Panc1 (cell line): ENCODE measurements around the gene P3H3. TPM values are rescaled to one million over a fixed set of nuclear protein-coding genes. Genes with fewer than 3 reads are reported as not detected.

Experiments used
- ATAC-seq: fragments of 200-7000 bp; cut with Tn5 transposase; 2 replicates; pipeline ENCODE4 v1.9.1; 2020; ENCODE audit warnings: mild to moderate bottlenecking, moderate library complexity
- BruUV-seq: library from RNA; stranded (reverse); fragments of 400-500 nt; replicated peaks from 2 replicates; lab custom pipeline; 2021; lab: Mats Ljungman, UMichigan
- CTCF ChIA-PET: fragments of 300-600 bp; sonication (Branson Sonifier 250); formaldehyde crosslinking; loops from one replicate; lab custom pipeline; 2022; ENCODE audit warnings: antibody characterized with exemption; lab: Charles Lee
- POLR2A ChIA-PET: fragments of 300-600 bp; sonication (Branson Sonifier 250); formaldehyde crosslinking; loops from one replicate; lab custom pipeline; 2022; ENCODE audit warnings: antibody characterized with exemption; lab: Charles Lee
- DNase-seq: peaks from one replicate; pipeline ENCODE4 v3.0.0-alpha.2; 2010; ENCODE audit warnings: low read depth, low spot score
- H3K27ac ChIP-seq: 2 replicates; pipeline ENCODE4 v1.5.1; 2011; ENCODE audit warnings: mild to moderate bottlenecking, low read length, inconsistent platforms
- H3K27me3 ChIP-seq: fragments of 200-500 bp; sonication (Bioruptor generic); 2 replicates; pipeline ENCODE4 v1.6.0; 2014; ENCODE audit warnings: low read length, inconsistent platforms; ENCODE audit not compliant: control insufficient read depth, insufficient read depth
- H3K36me3 ChIP-seq: fragments of 200-500 bp; sonication (Bioruptor generic); 2 replicates; pipeline ENCODE4 v1.5.1; 2014; ENCODE audit warnings: inconsistent platforms, mild to moderate bottlenecking, low read length, moderate library complexity; ENCODE audit not compliant: control insufficient read depth, insufficient read depth
- H3K4me1 ChIP-seq: 2 replicates; pipeline ENCODE4 v1.5.1; 2011; ENCODE audit warnings: inconsistent platforms, mild to moderate bottlenecking, low read length, moderate library complexity; ENCODE audit not compliant: control insufficient read depth, insufficient read depth
- H3K4me3 ChIP-seq, 2 experiments: 2 replicates each; pipeline ENCODE4 v1.5.1; 2011 to 2012; ENCODE audit warnings: low read depth in 2 of 2, low read length in 2 of 2, mild to moderate bottlenecking in 2 of 2, inconsistent platforms in 1 of 2, moderate library complexity in 1 of 2
- H3K9me3 ChIP-seq: fragments of 200-500 bp; sonication (Bioruptor generic); 2 replicates; pipeline ENCODE4 v1.5.1; 2014; ENCODE audit warnings: low read depth, mild to moderate bottlenecking, inconsistent platforms, low read length, moderate library complexity; ENCODE audit not compliant: control insufficient read depth, insufficient read depth
- POLR2AphosphoS5 ChIP-seq: IDR thresholded peaks from 2 replicates; pipeline ENCODE4 v1.6.1; 2012; ENCODE audit warnings: mild to moderate bottlenecking, low read depth, low read length, moderate library complexity
- SIN3A ChIP-seq: IDR thresholded peaks from 2 replicates; pipeline ENCODE4 v1.6.1; 2012; ENCODE audit warnings: low read depth, mild to moderate bottlenecking, low read length, moderate library complexity, borderline replicate concordance; ENCODE audit not compliant: insufficient read depth
- TCF7L2 ChIP-seq: IDR thresholded peaks from 2 replicates; pipeline ENCODE4 v1.6.1; 2011; ENCODE audit warnings: mild to moderate bottlenecking, low read depth, low read length, inconsistent platforms
- in situ Hi-C: cut with HindIII; loops from 2 replicates; pipeline ENCODE4 v1.10.0; 2016; ENCODE audit warnings: low sequenced_read_pairs, low pct_unique_long_range_greater_than_20kb
- intact Hi-C: fragments of 100-400 bp; cut with micrococcal nuclease; formaldehyde crosslinking; loops from one replicate; pipeline ENCODE4 v1.10.0; 2022; ENCODE audit not compliant: unreplicated experiment
- total RNA-seq: library from RNA; stranded (reverse); gene quantifications from one replicate; pipeline ENCODE4 v1.2.1, GENCODE V29; 2021; ENCODE audit not compliant: unreplicated experiment
- TF ChIP-seq, protein P1 (sequence below): fragments of 450-650 bp; IDR thresholded peaks from 2 replicates; pipeline ENCODE4 v1.5.1; 2017; ENCODE audit warnings: mild to moderate bottlenecking
- TF ChIP-seq, protein P2 (sequence below), 2 experiments: IDR thresholded peaks; 2 replicates each; pipeline ENCODE4 v1.6.1; 2011 to 2012; ENCODE audit warnings: low read depth in 2 of 2, control low read depth in 1 of 2, low read length in 1 of 2, mild to moderate bottlenecking in 1 of 2, moderate library complexity in 1 of 2; ENCODE audit not compliant: insufficient read depth in 1 of 2

Gene P3H3
- total RNA-seq, 1 experiment from 2014 or later = 11.0 TPM

DNA sequence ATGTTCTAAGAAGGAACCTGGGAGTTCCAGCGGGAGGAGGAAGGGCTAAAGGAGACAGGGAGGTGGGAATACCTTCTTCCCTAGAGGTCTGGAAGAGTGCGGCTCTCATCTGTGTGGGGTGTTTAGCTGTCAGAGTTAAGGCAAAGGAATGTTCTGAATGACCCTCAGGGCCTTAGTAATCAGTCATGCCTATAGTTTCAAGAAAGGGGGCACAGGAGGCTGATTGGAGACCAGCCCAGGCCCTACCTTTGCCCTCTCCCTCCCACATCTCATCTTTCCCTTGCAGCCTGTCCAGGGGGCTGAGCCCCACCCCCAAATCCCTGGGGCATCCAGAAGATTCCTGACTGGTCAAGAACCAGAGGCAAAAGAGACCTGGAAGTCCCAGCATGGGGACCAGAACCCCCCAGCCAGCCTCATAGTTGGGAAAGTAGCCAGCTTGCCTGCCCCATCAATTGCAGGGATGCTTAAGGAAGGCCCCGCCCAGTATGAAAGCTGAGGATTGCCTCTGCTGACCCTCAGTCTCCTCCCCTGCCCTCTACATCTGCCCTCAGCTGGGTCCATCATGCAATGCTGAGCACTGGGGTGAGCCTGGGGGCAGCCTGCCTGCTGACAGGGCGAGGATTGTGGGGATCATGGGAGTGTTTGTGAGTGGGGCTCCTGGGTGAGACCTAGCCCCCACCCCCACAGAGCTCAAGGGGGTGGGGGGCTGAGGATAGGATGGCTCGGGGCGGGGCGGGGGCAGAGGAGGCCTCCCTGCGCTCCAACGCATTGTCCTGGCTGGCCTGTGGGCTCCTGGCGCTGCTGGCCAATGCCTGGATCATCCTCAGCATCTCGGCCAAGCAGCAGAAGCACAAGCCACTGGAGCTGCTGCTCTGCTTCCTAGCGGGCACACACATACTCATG, 4.8 kb upstream of the P3H3 start:
- H3K27me3 ChIP-seq = no peaks in the 10 kb centered on the region

DNA sequence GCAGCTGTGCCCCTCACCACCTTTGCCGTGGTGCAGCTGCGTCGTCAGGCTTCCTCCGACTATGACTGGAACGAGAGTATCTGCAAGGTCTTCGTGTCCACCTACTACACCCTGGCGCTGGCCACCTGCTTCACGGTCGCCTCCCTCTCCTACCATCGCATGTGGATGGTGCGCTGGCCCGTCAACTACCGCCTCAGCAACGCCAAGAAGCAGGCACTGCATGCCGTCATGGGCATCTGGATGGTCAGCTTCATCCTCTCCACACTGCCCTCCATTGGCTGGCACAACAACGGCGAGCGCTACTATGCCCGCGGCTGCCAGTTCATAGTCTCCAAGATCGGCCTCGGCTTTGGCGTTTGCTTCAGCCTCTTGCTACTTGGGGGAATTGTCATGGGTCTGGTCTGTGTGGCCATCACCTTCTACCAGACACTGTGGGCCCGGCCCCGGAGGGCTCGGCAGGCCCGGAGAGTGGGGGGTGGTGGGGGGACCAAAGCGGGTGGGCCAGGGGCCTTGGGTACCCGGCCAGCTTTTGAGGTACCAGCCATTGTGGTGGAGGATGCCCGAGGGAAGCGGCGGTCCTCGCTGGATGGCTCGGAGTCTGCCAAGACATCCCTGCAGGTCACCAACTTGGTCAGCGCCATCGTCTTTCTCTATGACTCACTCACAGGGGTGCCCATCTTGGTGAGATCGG, 4.0 kb upstream of the P3H3 start:
- POLR2A ChIA-PET = interaction anchor here (0.6 kb wide), 1 partner anchor 43 kb away, joined by 7 read pairs; no protein-coding TSS in a partner anchor
- no peaks in the 10 kb centered on the region for H3K36me3 ChIP-seq
- BruUV-seq = no TSS peak
- intact Hi-C loops = no loop called here
- H3K9me3 ChIP-seq = no peaks in the 10 kb centered on the region
- in situ Hi-C loops = no loop called here
- peaks cover 10% of the 10 kb centered on the region; the same call in 1 of the 2 replicates for H3K4me1 ChIP-seq
- H3K27ac ChIP-seq = no peak overlapping the region
- no peak overlapping the region for H3K4me3 ChIP-seq
- CTCF ChIA-PET = interaction anchor here (0.6 to 1.3 kb wide), 3 partner anchors 71 to 474 kb away, joined by 5 to 11 read pairs (median 7); partner anchors contain the start of gene MLF2
- ATAC-seq (no peak), DNase-seq (no peak)
- H3K27me3 ChIP-seq = no peaks in the 10 kb centered on the region
- TF ChIP-seq, protein P1, sequence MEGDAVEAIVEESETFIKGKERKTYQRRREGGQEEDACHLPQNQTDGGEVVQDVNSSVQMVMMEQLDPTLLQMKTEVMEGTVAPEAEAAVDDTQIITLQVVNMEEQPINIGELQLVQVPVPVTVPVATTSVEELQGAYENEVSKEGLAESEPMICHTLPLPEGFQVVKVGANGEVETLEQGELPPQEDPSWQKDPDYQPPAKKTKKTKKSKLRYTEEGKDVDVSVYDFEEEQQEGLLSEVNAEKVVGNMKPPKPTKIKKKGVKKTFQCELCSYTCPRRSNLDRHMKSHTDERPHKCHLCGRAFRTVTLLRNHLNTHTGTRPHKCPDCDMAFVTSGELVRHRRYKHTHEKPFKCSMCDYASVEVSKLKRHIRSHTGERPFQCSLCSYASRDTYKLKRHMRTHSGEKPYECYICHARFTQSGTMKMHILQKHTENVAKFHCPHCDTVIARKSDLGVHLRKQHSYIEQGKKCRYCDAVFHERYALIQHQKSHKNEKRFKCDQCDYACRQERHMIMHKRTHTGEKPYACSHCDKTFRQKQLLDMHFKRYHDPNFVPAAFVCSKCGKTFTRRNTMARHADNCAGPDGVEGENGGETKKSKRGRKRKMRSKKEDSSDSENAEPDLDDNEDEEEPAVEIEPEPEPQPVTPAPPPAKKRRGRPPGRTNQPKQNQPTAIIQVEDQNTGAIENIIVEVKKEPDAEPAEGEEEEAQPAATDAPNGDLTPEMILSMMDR = no peak
- no peak for TF ChIP-seq TCF7L2
- no peak for TF ChIP-seq POLR2AphosphoS5
- no peak for TF ChIP-seq SIN3A
- TF ChIP-seq, protein P2, sequence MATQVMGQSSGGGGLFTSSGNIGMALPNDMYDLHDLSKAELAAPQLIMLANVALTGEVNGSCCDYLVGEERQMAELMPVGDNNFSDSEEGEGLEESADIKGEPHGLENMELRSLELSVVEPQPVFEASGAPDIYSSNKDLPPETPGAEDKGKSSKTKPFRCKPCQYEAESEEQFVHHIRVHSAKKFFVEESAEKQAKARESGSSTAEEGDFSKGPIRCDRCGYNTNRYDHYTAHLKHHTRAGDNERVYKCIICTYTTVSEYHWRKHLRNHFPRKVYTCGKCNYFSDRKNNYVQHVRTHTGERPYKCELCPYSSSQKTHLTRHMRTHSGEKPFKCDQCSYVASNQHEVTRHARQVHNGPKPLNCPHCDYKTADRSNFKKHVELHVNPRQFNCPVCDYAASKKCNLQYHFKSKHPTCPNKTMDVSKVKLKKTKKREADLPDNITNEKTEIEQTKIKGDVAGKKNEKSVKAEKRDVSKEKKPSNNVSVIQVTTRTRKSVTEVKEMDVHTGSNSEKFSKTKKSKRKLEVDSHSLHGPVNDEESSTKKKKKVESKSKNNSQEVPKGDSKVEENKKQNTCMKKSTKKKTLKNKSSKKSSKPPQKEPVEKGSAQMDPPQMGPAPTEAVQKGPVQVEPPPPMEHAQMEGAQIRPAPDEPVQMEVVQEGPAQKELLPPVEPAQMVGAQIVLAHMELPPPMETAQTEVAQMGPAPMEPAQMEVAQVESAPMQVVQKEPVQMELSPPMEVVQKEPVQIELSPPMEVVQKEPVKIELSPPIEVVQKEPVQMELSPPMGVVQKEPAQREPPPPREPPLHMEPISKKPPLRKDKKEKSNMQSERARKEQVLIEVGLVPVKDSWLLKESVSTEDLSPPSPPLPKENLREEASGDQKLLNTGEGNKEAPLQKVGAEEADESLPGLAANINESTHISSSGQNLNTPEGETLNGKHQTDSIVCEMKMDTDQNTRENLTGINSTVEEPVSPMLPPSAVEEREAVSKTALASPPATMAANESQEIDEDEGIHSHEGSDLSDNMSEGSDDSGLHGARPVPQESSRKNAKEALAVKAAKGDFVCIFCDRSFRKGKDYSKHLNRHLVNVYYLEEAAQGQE (IDR thresholded peaks at IDR 0.05; ENCODE audit: insufficient read depth in 1 of 2, low read depth in 2 of 2, low read length in 1 of 2) = no peak

More for the DNA sequence above, 4.8 kb upstream of the P3H3 start:
- no peaks in the 10 kb centered on the region for H3K36me3 ChIP-seq
- no peaks in the 10 kb centered on the region for H3K9me3 ChIP-seq
- ATAC-seq (no peak), DNase-seq (no peak)
- intact Hi-C loops = no loop called here
- ChIA-PET CTCF (interaction anchor here (0.6 to 0.7 kb wide), 2 partner anchors 99 to 473 kb away, joined by 3 to 7 read pairs; no protein-coding TSS in a partner anchor), POLR2A (interaction anchor here (0.6 kb wide), 1 partner anchor 44 kb away, joined by 7 read pairs; no protein-coding TSS in a partner anchor)
- peaks cover 10% of the 10 kb centered on the region; the same call in 1 of the 2 replicates for H3K4me1 ChIP-seq
- no peak overlapping the region for H3K27ac ChIP-seq
- BruUV-seq = no TSS peak
- in situ Hi-C loops = no loop called here
- H3K4me3 ChIP-seq = no peak overlapping the region
- TF ChIP-seq, protein P1 = no peak
- TF ChIP-seq SIN3A (no peak), POLR2AphosphoS5 (no peak), TCF7L2 (no peak)
- TF ChIP-seq, protein P2 (IDR thresholded peaks at IDR 0.05; ENCODE audit: insufficient read depth in 1 of 2, low read depth in 2 of 2, low read length in 1 of 2) = no peak
